ENCODE data around the gene ACRBP. TPM values are rescaled to one million over a fixed set of nuclear protein-coding genes. Genes with fewer than 3 reads are reported as not detected.

Gene ACRBP
- total RNA-seq, 1 donor from 2014 or later = 10.6 TPM

- Histone ChIP-seq H3K4me3 (no peak overlapping the region), H3K4me1 (no peaks in the 10 kb centered on the region), H3K27ac (no peak overlapping the region), H3K9me3 (no peaks in the 10 kb centered on the region), H3K36me3 (peaks cover 78 to 84% of the 10 kb centered on the region in 2 donors), H3K27me3 (no peaks in the 10 kb centered on the region)
- TF ChIP-seq CTCF (IDR thresholded peaks at IDR 0.05) = no peak
- intact Hi-C loops (cut with DNase I) = no loop called here
- no peak for DNase-seq (ENCODE audit: low spot score in 2 of 2)
These were observed 29.7 kb upstream of the ACRBP start for GRCh38 chr12:6676962-6677361.

GRCh38 chr12:6672143-6672542 is 24.9 kb upstream of the ACRBP start:
- Histone ChIP-seq H3K27ac (no peak overlapping the region), H3K27me3 (no peaks in the 10 kb centered on the region), H3K4me1 (no peaks in the 10 kb centered on the region), H3K4me3 (no peak overlapping the region), H3K9me3 (no peaks in the 10 kb centered on the region), H3K36me3 (peaks cover 92 to 99% of the 10 kb centered on the region in 2 donors)
- TF ChIP-seq CTCF (IDR thresholded peaks at IDR 0.05) = no peak
- DNase-seq (ENCODE audit: low spot score in 2 of 2) = no peak
- intact Hi-C loops (cut with DNase I) = no loop called here

GRCh38 chr12:6667559-6668210 is 20.5 kb upstream of the ACRBP start:
- Histone ChIP-seq H3K27ac (no peak overlapping the region), H3K4me1 (no peaks in the 10 kb centered on the region), H3K4me3 (no peak overlapping the region), H3K36me3 (peaks cover 58 to 61% of the 10 kb centered on the region in 2 donors), H3K9me3 (no peaks in the 10 kb centered on the region), H3K27me3 (no peaks in the 10 kb centered on the region)
- TF ChIP-seq CTCF (IDR thresholded peaks at IDR 0.05) = no peak
- DNase-seq (ENCODE audit: low spot score in 2 of 2) = no peak
- intact Hi-C loops (cut with DNase I) = loop anchor here (10.0 kb wide), 1 partner anchor 173 kb away; the partner anchor contains the start of genes MRPL51 and NCAPD2

- TF ChIP-seq CTCF (IDR thresholded peaks at IDR 0.05) = no peak
- Histone ChIP-seq H3K36me3 (peaks cover 43 to 46% of the 10 kb centered on the region in 2 donors), H3K9me3 (no peaks in the 10 kb centered on the region), H3K27ac (no peak overlapping the region), H3K27me3 (no peaks in the 10 kb centered on the region), H3K4me3 (no peak overlapping the region), H3K4me1 (peaks cover 4 to 12% of the 10 kb centered on the region in 2 donors)
- intact Hi-C loops (cut with DNase I) = loop anchor here (10.0 kb wide), 1 partner anchor 171 kb away; the partner anchor contains the start of genes MRPL51 and NCAPD2
- DNase-seq (ENCODE audit: low spot score in 2 of 2) = no peak
These were observed 19.0 kb upstream of the ACRBP start for GRCh38 chr12:6666211-6666610.

- no peak for DNase-seq (ENCODE audit: low spot score in 2 of 2)
- TF ChIP-seq CTCF (IDR thresholded peaks at IDR 0.05) = no peak
- Histone ChIP-seq H3K4me3 (no peak overlapping the region), H3K4me1 (peaks cover 4 to 12% of the 10 kb centered on the region in 2 donors), H3K27me3 (no peaks in the 10 kb centered on the region), H3K27ac (no peak overlapping the region), H3K9me3 (no peaks in the 10 kb centered on the region), H3K36me3 (peaks cover 30 to 33% of the 10 kb centered on the region in 2 donors)
- intact Hi-C loops (cut with DNase I) = loop anchor here (5.0 to 10.0 kb wide), 3 partner anchors 102 to 170 kb away; partner anchors contain the start of genes MRPL51, NCAPD2 and PTMS
These were observed 17.7 kb upstream of the ACRBP start for GRCh38 chr12:6664902-6665301.
